ENCODE results near the gene RTN4RL1. TPM values are rescaled to one million over a fixed set of nuclear protein-coding genes. Genes with fewer than 3 reads are reported as not detected.

RTN4RL1 gene
- total RNA-seq, 2 donors from 2014 or later, result 18.2 to 19.6 TPM

GRCh38 chr17:2018716-2019510 lies 6.2 kb downstream of the RTN4RL1 start:
- Mint-ChIP-seq H3K27ac (no peak overlapping the region), H3K9me3 (no peaks in the 10 kb centered on the region), H3K4me3 (no peak overlapping the region), H3K27me3 (ENCODE audit: insufficient read depth) (peaks cover 81% of the 10 kb centered on the region), H3K4me1 (peaks cover 28% of the 10 kb centered on the region), H3K36me3 (ENCODE audit: low read depth) (peaks cover 11% of the 10 kb centered on the region)
- TF ChIP-seq, protein P1, sequence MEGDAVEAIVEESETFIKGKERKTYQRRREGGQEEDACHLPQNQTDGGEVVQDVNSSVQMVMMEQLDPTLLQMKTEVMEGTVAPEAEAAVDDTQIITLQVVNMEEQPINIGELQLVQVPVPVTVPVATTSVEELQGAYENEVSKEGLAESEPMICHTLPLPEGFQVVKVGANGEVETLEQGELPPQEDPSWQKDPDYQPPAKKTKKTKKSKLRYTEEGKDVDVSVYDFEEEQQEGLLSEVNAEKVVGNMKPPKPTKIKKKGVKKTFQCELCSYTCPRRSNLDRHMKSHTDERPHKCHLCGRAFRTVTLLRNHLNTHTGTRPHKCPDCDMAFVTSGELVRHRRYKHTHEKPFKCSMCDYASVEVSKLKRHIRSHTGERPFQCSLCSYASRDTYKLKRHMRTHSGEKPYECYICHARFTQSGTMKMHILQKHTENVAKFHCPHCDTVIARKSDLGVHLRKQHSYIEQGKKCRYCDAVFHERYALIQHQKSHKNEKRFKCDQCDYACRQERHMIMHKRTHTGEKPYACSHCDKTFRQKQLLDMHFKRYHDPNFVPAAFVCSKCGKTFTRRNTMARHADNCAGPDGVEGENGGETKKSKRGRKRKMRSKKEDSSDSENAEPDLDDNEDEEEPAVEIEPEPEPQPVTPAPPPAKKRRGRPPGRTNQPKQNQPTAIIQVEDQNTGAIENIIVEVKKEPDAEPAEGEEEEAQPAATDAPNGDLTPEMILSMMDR (conservative IDR thresholded peaks at IDR 0.05), result no peak
- 91 to 93% methylated on average over 24 of the region's 24 CpGs for WGBS, 2 experiments (ENCODE audit: insufficient coverage in 1 of 2, insufficient read length in 1 of 2)
- Histone ChIP-seq H3K4me1 (ENCODE audit: control insufficient read depth, insufficient read depth, low read length) (no peaks in the 10 kb centered on the region), H3K36me3 (ENCODE audit: control insufficient read depth, insufficient read depth, low read length) (peaks cover 14% of the 10 kb centered on the region), H3K9me3 (ENCODE audit: control insufficient read depth, low read length) (no peaks in the 10 kb centered on the region), H3K27me3 (ENCODE audit: control insufficient read depth, insufficient read depth, low read length, poor library complexity, severe bottlenecking) (peaks cover 12% of the 10 kb centered on the region), H3K9ac (ENCODE audit: extremely low read depth, low read length, poor library complexity, severe bottlenecking) (no peak overlapping the region), H3K27ac (ENCODE audit: low read depth, low read length) (no peak overlapping the region), H3K4me3 (ENCODE audit: low read length) (no peak overlapping the region)
- no peak for DNase-seq

DNA sequence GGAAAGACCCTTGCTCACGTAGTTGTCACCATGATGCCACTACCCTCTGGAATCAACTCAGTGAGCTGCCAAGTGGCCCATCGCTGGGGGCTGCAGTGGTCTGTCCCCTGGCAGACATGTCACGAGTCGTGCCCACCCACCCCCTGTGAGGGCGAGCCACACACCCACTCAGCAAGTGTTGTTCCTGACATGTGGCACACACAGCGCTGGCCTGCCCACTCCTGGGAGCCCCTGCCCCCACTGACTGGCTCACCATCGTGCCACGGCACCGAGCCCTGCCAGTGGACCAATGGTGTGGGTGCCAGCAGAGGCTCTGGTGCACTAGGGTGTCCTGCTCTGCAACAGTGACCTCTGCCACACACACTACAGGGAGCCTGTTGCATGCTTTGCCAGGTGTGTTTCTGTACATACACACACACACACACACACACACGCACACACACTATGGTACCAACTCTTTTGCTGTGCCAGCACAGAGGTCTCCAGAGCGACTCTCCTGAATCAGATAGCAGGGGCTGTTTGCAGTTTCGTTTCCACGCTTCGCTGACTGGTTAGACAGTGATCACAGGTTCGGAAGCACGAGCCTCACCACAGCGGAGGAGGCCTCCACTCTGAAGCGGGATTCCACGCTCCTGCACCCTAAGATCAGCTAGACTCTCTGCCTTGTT lies 7.7 kb downstream of the RTN4RL1 start:
- Histone ChIP-seq H3K36me3 (ENCODE audit: control insufficient read depth, insufficient read depth, low read length) (peaks cover 26% of the 10 kb centered on the region), H3K9ac (ENCODE audit: extremely low read depth, low read length, poor library complexity, severe bottlenecking) (no peak overlapping the region), H3K27ac (ENCODE audit: low read depth, low read length) (no peak overlapping the region), H3K4me3 (ENCODE audit: low read length) (no peak overlapping the region), H3K9me3 (ENCODE audit: control insufficient read depth, low read length) (no peaks in the 10 kb centered on the region), H3K27me3 (ENCODE audit: control insufficient read depth, insufficient read depth, low read length, poor library complexity, severe bottlenecking) (peaks cover 12% of the 10 kb centered on the region), H3K4me1 (ENCODE audit: control insufficient read depth, insufficient read depth, low read length) (no peaks in the 10 kb centered on the region)
- TF ChIP-seq, protein P1 (conservative IDR thresholded peaks at IDR 0.05), result no peak
- Mint-ChIP-seq H3K4me3 (no peak overlapping the region), H3K27me3 (ENCODE audit: insufficient read depth) (peaks cover 78% of the 10 kb centered on the region), H3K9me3 (no peaks in the 10 kb centered on the region), H3K27ac (no peak overlapping the region), H3K36me3 (ENCODE audit: low read depth) (peaks cover 22% of the 10 kb centered on the region), H3K4me1 (peaks cover 23% of the 10 kb centered on the region)
- 92 to 95% methylated on average over 13 to 19 of the region's 19 CpGs for WGBS, 2 experiments (ENCODE audit: insufficient coverage in 1 of 2, insufficient read length in 1 of 2)
- DNase-seq, result no peak

- peaks cover 27% of the 10 kb centered on the region for H3K36me3 ChIP-seq (ENCODE audit: control insufficient read depth, insufficient read depth, low read length)
- Mint-ChIP-seq H3K9me3 (no peaks in the 10 kb centered on the region), H3K27me3 (ENCODE audit: insufficient read depth) (peaks cover 77% of the 10 kb centered on the region), H3K27ac (no peak overlapping the region), H3K4me3 (no peak overlapping the region), H3K36me3 (ENCODE audit: low read depth) (peaks cover 30% of the 10 kb centered on the region), H3K4me1 (peaks cover 31% of the 10 kb centered on the region)
- peaks cover 8% of the 10 kb centered on the region for H3K4me1 ChIP-seq (ENCODE audit: control insufficient read depth, insufficient read depth, low read length)
- no peak overlapping the region for H3K27ac ChIP-seq (ENCODE audit: low read depth, low read length)
- no peak overlapping the region for H3K9ac ChIP-seq (ENCODE audit: extremely low read depth, low read length, poor library complexity, severe bottlenecking)
- DNase-seq, result no peak
- peaks cover 12% of the 10 kb centered on the region for H3K27me3 ChIP-seq (ENCODE audit: control insufficient read depth, insufficient read depth, low read length, poor library complexity, severe bottlenecking)
- no peak overlapping the region for H3K4me3 ChIP-seq (ENCODE audit: low read length)
- no peaks in the 10 kb centered on the region for H3K9me3 ChIP-seq (ENCODE audit: control insufficient read depth, low read length)
- 94 to 96% methylated on average over 16 to 20 of the region's 20 CpGs for WGBS, 2 experiments (ENCODE audit: insufficient coverage in 1 of 2, insufficient read length in 1 of 2)
- TF ChIP-seq, protein P1 (conservative IDR thresholded peaks at IDR 0.05), result no peak
These were observed 8.6 kb downstream of the RTN4RL1 start for GRCh38 chr17:2016494-2016893.

Measured in endodermal cell (in vitro differentiated cells).